NOMO-1 treated with DMSO at 0.1 percent for 48 hours (cell line): Measurements from ENCODE around the gene LOXHD1.

Source experiments
- DNase-seq: peaks from one replicate; lab custom pipeline; 2025; ENCODE audit not compliant: unreplicated experiment; lab: John Stamatoyannopoulos, UW

LOXHD1 gene

GRCh38 chr18:46554406-46555080 lies 102.5 kb downstream of the LOXHD1 start:
- DNase-seq = no peak

DNA sequence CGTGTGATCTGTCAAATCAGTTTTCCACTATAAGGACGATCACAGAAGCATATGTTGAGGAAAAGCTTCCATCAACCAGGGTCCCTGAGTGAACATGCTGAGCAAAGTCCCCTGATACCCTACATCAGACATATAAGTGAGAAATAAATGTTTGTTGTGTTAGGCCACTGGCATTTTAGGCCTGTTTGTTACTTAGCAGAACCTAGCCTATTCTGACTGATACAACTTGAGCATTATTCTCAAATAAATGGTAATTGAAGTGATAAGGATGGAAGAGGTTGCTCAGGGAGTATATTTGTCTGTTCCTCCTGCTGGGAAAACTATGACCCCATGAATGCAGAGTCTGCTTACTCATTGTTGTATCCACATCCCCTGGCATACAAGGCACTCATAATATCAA lies 106.4 kb downstream of the LOXHD1 start:
- DNase-seq = no peak

GRCh38 chr18:46547520-46547919 lies 109.5 kb downstream of the LOXHD1 start:
- no peak for DNase-seq

- no peak for DNase-seq
These were observed 110.8 kb downstream of the LOXHD1 start for GRCh38 chr18:46546111-46546640.

GRCh38 chr18:46542545-46542944 lies 114.5 kb downstream of the LOXHD1 start:
- DNase-seq = no peak

DNA sequence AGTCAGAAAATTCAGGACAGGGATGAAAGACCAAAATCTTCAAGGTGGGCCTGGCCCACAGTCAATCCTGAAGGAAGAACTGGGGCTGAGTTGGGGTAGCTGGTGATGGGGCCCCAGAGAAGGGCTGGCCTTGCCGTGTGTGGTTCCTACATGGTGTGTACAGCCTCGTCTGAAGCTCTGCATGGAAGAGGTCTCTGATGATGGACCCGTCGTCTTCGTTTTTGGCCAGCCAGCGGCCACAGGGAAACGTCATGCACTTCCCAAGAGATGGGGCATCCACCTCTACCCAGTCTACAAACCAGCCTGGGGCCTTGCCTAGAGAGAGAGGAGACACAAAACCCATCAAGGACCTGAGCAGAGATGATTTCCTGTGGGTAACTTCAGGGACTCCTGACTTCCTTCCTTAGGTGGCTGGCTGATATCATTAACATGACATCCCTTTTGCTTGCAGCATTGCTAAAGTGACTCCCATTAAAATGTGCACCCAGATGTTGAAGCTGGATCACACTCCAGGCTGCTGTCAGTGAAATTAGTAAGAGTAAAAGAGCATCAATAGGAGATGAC lies 115.3 kb downstream of the LOXHD1 start:
- DNase-seq = no peak

GRCh38 chr18:46538376-46538775 lies 118.6 kb downstream of the LOXHD1 start:
- no peak for DNase-seq

DNA sequence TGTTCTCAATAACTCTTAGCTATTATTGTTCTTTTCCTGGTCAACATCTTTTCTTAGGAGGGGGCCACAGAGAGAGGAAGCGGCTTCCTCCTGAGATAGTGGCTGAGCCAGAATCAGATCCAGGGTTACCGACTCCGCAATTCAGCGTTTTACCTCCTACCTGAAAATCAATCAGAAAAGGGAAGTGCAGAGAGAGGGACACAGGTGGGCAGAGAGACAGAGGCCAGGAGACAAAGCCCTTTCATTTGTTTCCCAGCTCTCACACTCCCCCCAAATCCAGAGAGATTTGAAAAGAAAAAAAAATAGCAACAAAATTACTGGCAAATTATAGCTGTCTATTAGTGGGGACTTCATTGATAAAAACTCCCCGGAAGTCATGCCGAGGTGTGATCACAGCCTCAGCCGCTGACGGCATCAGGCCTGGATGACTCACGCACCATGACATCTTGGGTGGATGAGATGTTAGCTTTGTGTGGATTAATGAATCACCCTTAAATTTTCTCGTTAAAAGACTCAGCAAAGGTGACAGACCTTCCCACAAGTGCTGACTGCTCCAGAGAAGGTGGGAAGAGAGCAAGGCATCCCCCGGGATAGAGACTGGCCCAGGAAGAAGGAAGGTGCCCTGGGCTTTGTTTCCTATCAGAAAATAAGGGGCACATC lies 120.7 kb downstream of the LOXHD1 start:
- no peak for DNase-seq

DNA sequence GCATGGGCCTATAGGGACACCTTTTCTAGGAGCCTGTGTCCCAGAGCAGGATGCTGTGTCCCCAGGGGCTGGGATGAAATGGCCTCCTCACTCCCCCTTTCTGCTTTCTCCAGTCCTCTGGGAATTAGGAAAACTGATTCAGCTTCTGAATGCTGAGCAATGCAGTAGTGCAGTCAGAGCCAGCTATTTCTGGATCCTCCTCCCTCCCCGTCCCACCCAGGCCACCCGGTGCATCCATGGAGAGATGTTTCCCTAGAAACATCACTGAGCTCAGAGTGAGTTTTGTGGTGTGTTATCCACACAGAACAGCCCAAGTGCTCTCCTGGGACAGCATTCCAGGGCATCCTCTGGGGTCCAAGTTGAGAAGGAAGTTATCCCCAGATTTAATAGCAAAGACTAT lies 125.5 kb downstream of the LOXHD1 start:
- no peak for DNase-seq

- DNase-seq = no peak
These were observed 129.0 kb downstream of the LOXHD1 start for GRCh38 chr18:46528037-46528436.

- DNase-seq = no peak
These were observed 137.2 kb downstream of the LOXHD1 start for GRCh38 chr18:46519870-46520269.

- DNase-seq = no peak
These were observed 138.6 kb downstream of the LOXHD1 start for GRCh38 chr18:46518438-46518837.

DNA sequence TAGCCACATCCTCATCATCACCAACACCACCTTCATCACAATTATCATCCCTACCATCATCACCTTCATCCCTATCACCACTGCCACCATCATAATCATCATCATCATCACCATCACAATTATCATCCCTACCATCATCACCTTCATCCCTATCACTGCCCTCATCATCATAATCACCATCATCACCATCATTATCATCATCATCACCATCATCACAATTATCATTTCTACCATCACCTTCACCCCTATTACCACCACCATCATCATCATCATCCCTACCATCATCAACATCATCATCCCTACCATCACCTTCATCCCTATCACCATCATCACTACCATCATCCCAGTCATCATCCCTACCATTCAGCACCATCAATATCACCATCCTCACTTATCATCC lies 140.5 kb downstream of the LOXHD1 start:
- no peak for DNase-seq

- DNase-seq = no peak
These were observed 146.6 kb downstream of the LOXHD1 start for GRCh38 chr18:46510386-46510785.

GRCh38 chr18:46509530-46509929 lies 147.5 kb downstream of the LOXHD1 start:
- no peak for DNase-seq

DNA sequence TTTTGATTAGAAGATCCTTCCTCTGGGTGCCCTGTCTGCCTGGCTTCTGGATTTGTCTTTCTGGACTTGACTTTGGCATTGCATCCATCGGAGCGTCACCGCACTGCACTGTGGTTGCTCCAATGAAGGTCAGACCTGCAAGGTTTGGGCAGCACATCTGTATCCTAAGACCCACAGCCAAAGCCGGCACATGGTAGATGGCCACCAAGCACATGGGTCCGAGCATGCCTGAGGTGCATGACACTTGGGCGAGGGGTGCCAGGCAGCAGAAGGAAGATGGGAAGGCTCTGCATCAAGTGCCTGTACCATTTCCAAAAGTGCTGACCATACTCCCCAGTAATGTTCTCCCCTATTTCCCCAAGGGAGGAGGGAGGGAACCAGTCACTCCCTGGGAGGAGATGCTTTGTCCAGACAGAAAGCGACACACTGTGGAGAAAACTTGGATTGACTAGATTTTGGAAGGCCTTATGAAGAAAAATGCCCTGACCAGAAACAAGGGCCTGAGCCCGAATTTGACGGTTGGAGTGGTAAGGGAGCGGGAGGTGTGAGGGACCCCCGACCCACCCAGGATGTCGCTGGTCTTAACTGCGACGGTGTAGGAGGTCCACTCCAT lies 149.9 kb downstream of the LOXHD1 start:
- no peak for DNase-seq

- DNase-seq = no peak
These were observed 154.6 kb downstream of the LOXHD1 start for GRCh38 chr18:46502444-46502843.

GRCh38 chr18:46497129-46497528 lies 159.9 kb downstream of the LOXHD1 start:
- DNase-seq = peak; percentile 25

DNA sequence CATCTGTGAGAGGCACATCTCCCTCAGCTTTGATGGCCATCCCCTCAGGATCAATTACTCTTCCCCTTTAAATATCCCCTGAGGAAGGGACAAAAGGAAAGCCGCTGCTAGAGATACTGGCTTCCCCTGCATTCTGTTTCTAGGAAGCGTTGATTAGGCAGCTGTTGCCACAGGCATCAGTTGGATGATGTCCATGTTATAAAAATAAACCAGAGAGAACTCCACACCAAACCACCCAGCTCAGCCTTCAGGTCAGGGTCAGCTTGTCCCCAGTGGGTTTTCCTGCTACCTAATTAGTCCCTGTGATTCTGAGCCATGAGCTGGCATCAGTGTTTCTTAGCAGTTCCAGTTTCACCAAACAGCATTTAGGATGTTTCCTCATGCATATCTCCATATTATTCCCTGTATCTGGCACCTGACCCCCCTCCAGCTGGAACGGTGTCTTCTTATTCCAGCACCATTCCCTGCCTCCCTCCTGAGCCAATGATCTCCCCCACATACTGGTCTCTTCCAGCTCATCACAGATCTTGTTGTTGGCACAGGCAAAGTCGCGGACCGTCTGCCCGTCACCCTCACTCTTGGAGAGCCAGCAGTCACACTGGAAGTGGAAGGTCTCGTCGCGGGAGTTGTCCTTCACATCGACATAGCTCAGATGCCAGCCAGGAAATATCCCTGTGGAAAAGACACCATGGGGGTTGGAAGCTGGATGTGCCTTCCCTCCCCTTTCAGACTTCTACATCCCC lies 168.4 kb downstream of the LOXHD1 start:
- DNase-seq = no peak

DNA sequence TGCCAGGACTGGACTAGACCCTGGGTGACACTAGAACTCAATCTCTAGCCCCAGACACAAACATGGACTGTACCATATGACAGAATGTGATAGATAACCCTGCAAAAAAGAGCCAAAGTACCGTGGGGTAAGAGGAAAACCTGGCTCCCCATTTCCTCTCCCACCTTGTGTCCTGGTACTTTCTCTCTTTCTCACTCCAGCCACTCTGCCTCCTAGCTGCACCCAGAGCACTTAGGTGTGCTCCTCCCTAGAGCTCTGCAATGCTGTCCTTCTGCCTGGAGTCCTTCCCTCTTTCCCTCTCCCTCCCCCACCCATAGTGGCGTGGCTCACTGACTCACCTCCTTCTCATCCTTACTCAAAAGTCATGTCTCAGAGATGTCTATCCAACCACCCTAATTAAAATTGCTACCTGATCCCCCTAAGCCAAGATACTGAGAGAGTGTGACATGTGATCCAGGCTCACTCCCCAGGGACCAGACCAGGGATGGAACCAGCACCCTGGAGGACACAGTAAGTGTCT lies 171.3 kb downstream of the LOXHD1 start:
- DNase-seq = no peak

DNA sequence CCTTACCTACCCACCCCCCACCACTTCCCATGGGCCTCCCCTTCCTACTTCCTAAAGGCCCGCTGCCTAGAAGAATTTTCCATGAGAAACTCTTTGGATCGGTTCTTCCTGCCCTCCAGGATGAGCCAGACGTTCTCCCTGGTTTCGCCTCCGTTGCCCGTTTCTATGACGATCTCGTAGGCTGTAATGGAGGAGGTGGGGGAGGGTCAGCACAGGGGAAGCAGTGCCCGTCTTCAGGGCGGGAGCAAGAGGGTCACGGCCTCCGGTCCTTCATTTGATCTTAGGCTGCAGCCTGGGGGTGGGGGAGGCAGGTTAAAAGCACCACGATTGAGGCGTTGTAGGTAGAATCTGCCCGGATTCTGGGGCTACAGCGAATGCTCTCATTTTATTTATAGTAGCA lies 172.0 kb downstream of the LOXHD1 start:
- DNase-seq = no peak
